Subcutaneous adipose tissue (tissue), 4 donors: ENCODE data around the gene FKBP8. TPM values are rescaled to one million over a fixed set of nuclear protein-coding genes. Genes with fewer than 3 reads are reported as not detected.

Source experiments
- CTCF ChIP-seq: fragments of 450-650 bp; IDR thresholded peaks from one replicate; pipeline ENCODE4 v1.5.1; 2016; ENCODE audit warnings: low read depth, mild to moderate bottlenecking, control low read depth, antibody characterized with exemption, moderate library complexity
- total RNA-seq, 4 donors: library from RNA; depleted of rRNA; stranded (reverse); fragments of >200 nt; gene quantifications; one replicate each; pipeline ENCODE4 v1.1.0, GENCODE V29; 2016

FKBP8 gene
- total RNA-seq, 4 donors from 2014 or later: 105 to 369 (median 280) TPM

GRCh38 chr19:18495204-18495911 lies 48.0 kb downstream of the FKBP8 start:
- no peak for TF ChIP-seq CTCF

GRCh38 chr19:18494267-18494607 lies 49.1 kb downstream of the FKBP8 start:
- no peak for TF ChIP-seq CTCF

- no peak for TF ChIP-seq CTCF
Observed at GRCh38 chr19:18493440-18494266, 49.7 kb downstream of the FKBP8 start.

GRCh38 chr19:18491995-18492953 lies 51.1 kb downstream of the FKBP8 start:
- TF ChIP-seq CTCF: no peak

- no peak for TF ChIP-seq CTCF
Observed at GRCh38 chr19:18490728-18491127, 52.6 kb downstream of the FKBP8 start.

GRCh38 chr19:18489627-18490184 lies 53.7 kb downstream of the FKBP8 start:
- no peak for TF ChIP-seq CTCF
